Gastroesophageal sphincter (tissue), 3 donors: Measurements from ENCODE around the gene SLC8A1.

Experiments used
- CTCF ChIP-seq, 4 experiments: fragments of 200-600 bp in 2 of 4; fragments of 450-650 bp in 2 of 4; sonication (generic) in 1 of 4; IDR thresholded peaks; one replicate each; pipeline ENCODE4 v1.5.1; 2017 to 2019; ENCODE audit warnings: antibody characterized with exemption in 4 of 4, mild to moderate bottlenecking in 2 of 4, moderate library complexity in 2 of 4
- EP300 ChIP-seq: sonication (generic); formaldehyde crosslinking; IDR thresholded peaks from one replicate; pipeline ENCODE4 v1.6.1; 2017; ENCODE audit warnings: antibody characterized with exemption, mild to moderate bottlenecking
- POLR2A ChIP-seq, 2 donors: fragments of 450-650 bp; IDR thresholded peaks; one replicate each; pipeline ENCODE4 v1.6.1; 2017; ENCODE audit warnings: antibody characterized with exemption in 2 of 2, mild to moderate bottlenecking in 2 of 2, moderate library complexity in 1 of 2
- POLR2AphosphoS5 ChIP-seq: sonication (generic); formaldehyde crosslinking; IDR thresholded peaks from one replicate; pipeline ENCODE4 v1.6.1; 2017; ENCODE audit warnings: antibody characterized with exemption

- TF ChIP-seq POLR2A (IDR thresholded peaks at IDR 0.05) (no peak), CTCF (IDR thresholded peaks at IDR 0.05) (no peak), POLR2AphosphoS5 (no peak), EP300 (no peak)
Observed at GRCh38 chr2:40428439-40428838, 23.5 kb downstream of the SLC8A1 start.
